BE2C (cell line): ENCODE measurements around the gene PPP3CA.

ENCODE experiments used
- DNase-seq: peaks from one replicate; pipeline ENCODE4 v3.0.0-alpha.2; 2020
- H3K27me3 ChIP-seq: fragments of 250-450 bp; sonication (Bioruptor Pico); 2 replicates; pipeline ENCODE4 v1.5.1; 2020; ENCODE audit warnings: mild to moderate bottlenecking
- H3K36me3 ChIP-seq: fragments of 250-450 bp; sonication (Bioruptor Pico); 2 replicates; pipeline ENCODE4 v1.5.1; 2020; ENCODE audit warnings: mild to moderate bottlenecking
- H3K4me1 ChIP-seq: fragments of 250-450 bp; sonication (Bioruptor Pico); 2 replicates; pipeline ENCODE4 v1.5.1; 2020
- H3K4me3 ChIP-seq: 2 replicates; pipeline ENCODE4 v1.5.1; 2011; ENCODE audit warnings: low read depth, low read length
- H3K9me3 ChIP-seq: fragments of 250-450 bp; sonication (Bioruptor Pico); 2 replicates; pipeline ENCODE4 v1.5.1; 2020
- CTCF ChIP-seq: IDR thresholded peaks from 2 replicates; pipeline ENCODE4 v1.5.1; 2012; ENCODE audit warnings: mild to moderate bottlenecking, low read depth, low read length

PPP3CA gene

GRCh38 chr4:101158134-101158482, 189.2 kb downstream of the PPP3CA start:
- no peaks in the 10 kb centered on the region for H3K27me3 ChIP-seq
- H3K4me3 ChIP-seq, result no peak overlapping the region
- H3K36me3 ChIP-seq, result no peaks in the 10 kb centered on the region
- peaks cover 5% of the 10 kb centered on the region; the same call in 1 of the 2 replicates for H3K4me1 ChIP-seq
- no peak for TF ChIP-seq CTCF
- DNase-seq, result peak; percentile 45
- no peaks in the 10 kb centered on the region for H3K9me3 ChIP-seq

- Histone ChIP-seq H3K27me3 (no peaks in the 10 kb centered on the region), H3K4me3 (no peak overlapping the region), H3K9me3 (no peaks in the 10 kb centered on the region), H3K4me1 (peaks cover 5% of the 10 kb centered on the region; the same call in 1 of the 2 replicates), H3K36me3 (no peaks in the 10 kb centered on the region)
- no peak for TF ChIP-seq CTCF
- DNase-seq, result no peak
Measured at GRCh38 chr4:101157415-101158133, 189.8 kb downstream of the PPP3CA start.

GRCh38 chr4:101156619-101157310, 190.6 kb downstream of the PPP3CA start:
- Histone ChIP-seq H3K27me3 (no peaks in the 10 kb centered on the region), H3K4me3 (no peak overlapping the region), H3K36me3 (no peaks in the 10 kb centered on the region), H3K4me1 (peaks cover 5% of the 10 kb centered on the region; the same call in 1 of the 2 replicates), H3K9me3 (no peaks in the 10 kb centered on the region)
- no peak for TF ChIP-seq CTCF
- DNase-seq, result no peak

- no peak for DNase-seq
- Histone ChIP-seq H3K4me1 (no peaks in the 10 kb centered on the region; the same call in 1 of the 2 replicates), H3K4me3 (no peak overlapping the region)
Measured at GRCh38 chr4:101155945-101156344, 191.4 kb downstream of the PPP3CA start.

GRCh38 chr4:101155368-101155767, 192.0 kb downstream of the PPP3CA start:
- Histone ChIP-seq H3K4me1 (no peaks in the 10 kb centered on the region; the same call in 1 of the 2 replicates), H3K9me3 (no peaks in the 10 kb centered on the region), H3K27me3 (no peaks in the 10 kb centered on the region), H3K4me3 (no peak overlapping the region), H3K36me3 (no peaks in the 10 kb centered on the region)
- no peak for DNase-seq
- no peak for TF ChIP-seq CTCF

More at GRCh38 chr4:101155945-101156344, 191.4 kb downstream of the PPP3CA start:
- no peaks in the 10 kb centered on the region for H3K36me3 ChIP-seq
- no peak for TF ChIP-seq CTCF
- H3K9me3 ChIP-seq, result no peaks in the 10 kb centered on the region
- H3K27me3 ChIP-seq, result no peaks in the 10 kb centered on the region

- H3K9me3 ChIP-seq, result no peaks in the 10 kb centered on the region
- no peak overlapping the region for H3K4me3 ChIP-seq
- no peak for DNase-seq
- H3K36me3 ChIP-seq, result no peaks in the 10 kb centered on the region
- no peak for TF ChIP-seq CTCF
- no peaks in the 10 kb centered on the region; the same call in 1 of the 2 replicates for H3K4me1 ChIP-seq
- H3K27me3 ChIP-seq, result no peaks in the 10 kb centered on the region
Measured at GRCh38 chr4:101153653-101154052, 193.7 kb downstream of the PPP3CA start.
